ENCODE data around the gene RTKN. TPM values are rescaled to one million over a fixed set of nuclear protein-coding genes. Genes with fewer than 3 reads are reported as not detected.

The RTKN gene
- total and polyA plus RNA-seq, 5 donors from 2014 or later = 0.34 to 0.39 (median 0.34) TPM; not detected in 2

- ATAC-seq (ENCODE audit: low read depth in 2 of 2) (no peak), DNase-seq (no peak)
- no peak overlapping the region for H3K27ac Mint-ChIP-seq
- Histone ChIP-seq H3K4me1 (ENCODE audit: control insufficient read depth, insufficient read depth, low read length, poor library complexity, severe bottlenecking) (peaks cover 24% of the 10 kb centered on the region), H3K4me3 (ENCODE audit: low read depth, low read length) (no peak overlapping the region), H3K9me3 (ENCODE audit: control insufficient read depth in 2 of 2, low read length in 2 of 2) (no peaks in the 10 kb centered on the region), H3K27me3 (ENCODE audit: control insufficient read depth, insufficient read depth, low read length) (no peaks in the 10 kb centered on the region), H3K27ac (ENCODE audit: insufficient read depth, low read length, poor library complexity, severe bottlenecking) (no peak overlapping the region), H3K36me3 (ENCODE audit: control insufficient read depth, insufficient read depth, low read length) (peaks cover 13% of the 10 kb centered on the region)
- peaks cover 3% of the 10 kb centered on the region for H3K36me3 Mint-ChIP-seq
- H3K9me3 Mint-ChIP-seq = no peaks in the 10 kb centered on the region
- no peak overlapping the region for H3K4me3 Mint-ChIP-seq
- peaks cover 7% of the 10 kb centered on the region for H3K27me3 Mint-ChIP-seq
- H3K4me1 Mint-ChIP-seq = peaks cover 6 to 17% (median 8%) of the 10 kb centered on the region in 4 donors
These were observed 54.4 kb downstream of the RTKN start for GRCh38 chr2:74387346-74387745.

- Mint-ChIP-seq H3K36me3 (peaks cover 7% of the 10 kb centered on the region), H3K4me3 (no peak overlapping the region), H3K27ac (no peak overlapping the region), H3K9me3 (no peaks in the 10 kb centered on the region), H3K27me3 (no peaks in the 10 kb centered on the region), H3K4me1 (peaks cover 14 to 29% (median 16%) of the 10 kb centered on the region in 4 donors)
- H3K9me3 ChIP-seq (ENCODE audit: control insufficient read depth in 2 of 2, low read length in 2 of 2) = no peaks in the 10 kb centered on the region
- H3K4me1 ChIP-seq (ENCODE audit: control insufficient read depth, insufficient read depth, low read length, poor library complexity, severe bottlenecking) = peaks cover 23% of the 10 kb centered on the region
- peaks cover 13% of the 10 kb centered on the region for H3K36me3 ChIP-seq (ENCODE audit: control insufficient read depth, insufficient read depth, low read length)
- ATAC-seq (ENCODE audit: low read depth in 2 of 2) = no peak
- no peaks in the 10 kb centered on the region for H3K27me3 ChIP-seq (ENCODE audit: control insufficient read depth, insufficient read depth, low read length)
- H3K4me3 ChIP-seq (ENCODE audit: low read depth, low read length) = no peak overlapping the region
- H3K27ac ChIP-seq (ENCODE audit: insufficient read depth, low read length, poor library complexity, severe bottlenecking) = no peak overlapping the region
- no peak for DNase-seq
These were observed 56.3 kb downstream of the RTKN start for GRCh38 chr2:74385396-74385795.

- peaks cover 17 to 42% (median 22%) of the 10 kb centered on the region in 4 donors for H3K4me1 Mint-ChIP-seq
- peaks cover 7% of the 10 kb centered on the region for H3K36me3 Mint-ChIP-seq
- no peaks in the 10 kb centered on the region for H3K27me3 ChIP-seq (ENCODE audit: control insufficient read depth, insufficient read depth, low read length)
- H3K36me3 ChIP-seq (ENCODE audit: control insufficient read depth, insufficient read depth, low read length) = peaks cover 13% of the 10 kb centered on the region
- DNase-seq (no peak), ATAC-seq (ENCODE audit: low read depth in 2 of 2) (no peak)
- no peak overlapping the region for H3K4me3 ChIP-seq (ENCODE audit: low read depth, low read length)
- no peaks in the 10 kb centered on the region for H3K27me3 Mint-ChIP-seq
- no peak overlapping the region for H3K4me3 Mint-ChIP-seq
- H3K9me3 Mint-ChIP-seq = no peaks in the 10 kb centered on the region
- H3K27ac ChIP-seq (ENCODE audit: insufficient read depth, low read length, poor library complexity, severe bottlenecking) = no peak overlapping the region
- H3K4me1 ChIP-seq (ENCODE audit: control insufficient read depth, insufficient read depth, low read length, poor library complexity, severe bottlenecking) = peaks cover 21% of the 10 kb centered on the region
- H3K27ac Mint-ChIP-seq = no peak overlapping the region
- H3K9me3 ChIP-seq (ENCODE audit: control insufficient read depth in 2 of 2, low read length in 2 of 2) = no peaks in the 10 kb centered on the region
These were observed 57.7 kb downstream of the RTKN start for GRCh38 chr2:74384051-74384450.

- H3K4me3 Mint-ChIP-seq = no peak overlapping the region
- peaks cover 18 to 49% (median 25%) of the 10 kb centered on the region in 4 donors for H3K4me1 Mint-ChIP-seq
- peaks cover 19% of the 10 kb centered on the region for H3K4me1 ChIP-seq (ENCODE audit: control insufficient read depth, insufficient read depth, low read length, poor library complexity, severe bottlenecking)
- no peak overlapping the region for H3K4me3 ChIP-seq (ENCODE audit: low read depth, low read length)
- ATAC-seq (ENCODE audit: low read depth in 2 of 2) (no peak), DNase-seq (no peak)
- H3K36me3 ChIP-seq (ENCODE audit: control insufficient read depth, insufficient read depth, low read length) = peaks cover 13% of the 10 kb centered on the region
- no peaks in the 10 kb centered on the region for H3K27me3 Mint-ChIP-seq
- no peak overlapping the region for H3K27ac ChIP-seq (ENCODE audit: insufficient read depth, low read length, poor library complexity, severe bottlenecking)
- H3K9me3 ChIP-seq (ENCODE audit: control insufficient read depth in 2 of 2, low read length in 2 of 2) = no peaks in the 10 kb centered on the region
- H3K27me3 ChIP-seq (ENCODE audit: control insufficient read depth, insufficient read depth, low read length) = no peaks in the 10 kb centered on the region
- H3K27ac Mint-ChIP-seq = no peak overlapping the region
- H3K36me3 Mint-ChIP-seq = peaks cover 12% of the 10 kb centered on the region
- H3K9me3 Mint-ChIP-seq = no peaks in the 10 kb centered on the region
These were observed 58.5 kb downstream of the RTKN start for GRCh38 chr2:74383254-74383653.

- DNase-seq (no peak), ATAC-seq (ENCODE audit: low read depth in 2 of 2) (no peak)
- H3K36me3 ChIP-seq (ENCODE audit: control insufficient read depth, insufficient read depth, low read length) = peaks cover 26% of the 10 kb centered on the region
- H3K4me1 ChIP-seq (ENCODE audit: control insufficient read depth, insufficient read depth, low read length, poor library complexity, severe bottlenecking) = peaks cover 19% of the 10 kb centered on the region
- peaks cover 18 to 54% (median 25%) of the 10 kb centered on the region in 4 donors for H3K4me1 Mint-ChIP-seq
- peaks cover 24% of the 10 kb centered on the region for H3K36me3 Mint-ChIP-seq
- H3K9me3 Mint-ChIP-seq = no peaks in the 10 kb centered on the region
- peak overlapping the region in 2 of 3 donors; percentile 26 to 34 for H3K27ac Mint-ChIP-seq
- no peak overlapping the region for H3K27ac ChIP-seq (ENCODE audit: insufficient read depth, low read length, poor library complexity, severe bottlenecking)
- no peaks in the 10 kb centered on the region for H3K27me3 Mint-ChIP-seq
- H3K4me3 ChIP-seq (ENCODE audit: low read depth, low read length) = no peak overlapping the region
- H3K9me3 ChIP-seq (ENCODE audit: control insufficient read depth in 2 of 2, low read length in 2 of 2) = no peaks in the 10 kb centered on the region
- peak overlapping the region in 1 of 4 donors; percentile 26 for H3K4me3 Mint-ChIP-seq
- H3K27me3 ChIP-seq (ENCODE audit: control insufficient read depth, insufficient read depth, low read length) = no peaks in the 10 kb centered on the region
These were observed 60.0 kb downstream of the RTKN start for GRCh38 chr2:74381751-74382150.

GRCh38 chr2:74379851-74380789, 61.6 kb downstream of the RTKN start, which contains the start of gene DCTN1:
TSS of gene DCTN1 (minus strand) at chr2:74380311. CDS start at chr2:74380037, 274 bp downstream.
- DNase-seq = peak in 2 of 3 donors; percentile 8 to 20
- peak within 1 kb of the TSS in 2 of 3 donors; percentile 88 to 94 for H3K27ac Mint-ChIP-seq
- H3K27me3 Mint-ChIP-seq = no peaks in the 10 kb centered on the region
- H3K4me3 Mint-ChIP-seq = peak within 1 kb of the TSS; percentile 44 to 81 (median 58)
- peaks cover 37% of the 10 kb centered on the region for H3K36me3 ChIP-seq (ENCODE audit: control insufficient read depth, insufficient read depth, low read length)
- H3K9me3 Mint-ChIP-seq = no peaks in the 10 kb centered on the region
- ATAC-seq (ENCODE audit: low read depth in 2 of 2) = peak in 1 of 2 donors; percentile 37
- peaks cover 35% of the 10 kb centered on the region for H3K36me3 Mint-ChIP-seq
- H3K4me1 ChIP-seq (ENCODE audit: control insufficient read depth, insufficient read depth, low read length, poor library complexity, severe bottlenecking) = peaks cover 19% of the 10 kb centered on the region
- H3K9me3 ChIP-seq (ENCODE audit: control insufficient read depth in 2 of 2, low read length in 2 of 2) = no peaks in the 10 kb centered on the region
- H3K4me3 ChIP-seq (ENCODE audit: low read depth, low read length) = no peak within 1 kb of the TSS
- peaks cover 18 to 59% (median 27%) of the 10 kb centered on the region in 4 donors for H3K4me1 Mint-ChIP-seq
- H3K27ac ChIP-seq (ENCODE audit: insufficient read depth, low read length, poor library complexity, severe bottlenecking) = no peak within 1 kb of the TSS
- H3K27me3 ChIP-seq (ENCODE audit: control insufficient read depth, insufficient read depth, low read length) = no peaks in the 10 kb centered on the region

- DNase-seq = no peak
- peak overlapping the region in 1 of 3 donors; percentile 84 for H3K27ac Mint-ChIP-seq
- Histone ChIP-seq H3K27me3 (ENCODE audit: control insufficient read depth, insufficient read depth, low read length) (no peaks in the 10 kb centered on the region), H3K36me3 (ENCODE audit: control insufficient read depth, insufficient read depth, low read length) (peaks cover 27% of the 10 kb centered on the region), H3K27ac (ENCODE audit: insufficient read depth, low read length, poor library complexity, severe bottlenecking) (no peak overlapping the region), H3K4me3 (ENCODE audit: low read depth, low read length) (no peak overlapping the region), H3K4me1 (ENCODE audit: control insufficient read depth, insufficient read depth, low read length, poor library complexity, severe bottlenecking) (peaks cover 19% of the 10 kb centered on the region), H3K9me3 (ENCODE audit: control insufficient read depth in 2 of 2, low read length in 2 of 2) (no peaks in the 10 kb centered on the region)
- no peak for ATAC-seq (ENCODE audit: low read depth in 2 of 2)
- no peaks in the 10 kb centered on the region for H3K9me3 Mint-ChIP-seq
- no peaks in the 10 kb centered on the region for H3K27me3 Mint-ChIP-seq
- H3K4me3 Mint-ChIP-seq = no peak overlapping the region
- peaks cover 32% of the 10 kb centered on the region for H3K36me3 Mint-ChIP-seq
- peaks cover 12 to 50% (median 29%) of the 10 kb centered on the region in 4 donors for H3K4me1 Mint-ChIP-seq
These were observed 63.7 kb downstream of the RTKN start for GRCh38 chr2:74378007-74378406.

Data from CD4-positive, CD25-positive, alpha-beta regulatory T cell (primary cell).